HG03558 (cell line): Measurements from ENCODE around the gene CFL2.
"Not testable (repeated sequence)": the region's sequence is repeated elsewhere in the genome, so short reads cannot be mapped to it uniquely, and the experiment has no call there.

Experiments
- ATAC-seq: cut with Tn5 transposase; IDR thresholded peaks from one replicate; pipeline ENCODE4 v1.9.1; 2021; ENCODE audit warnings: moderate number of reproducible peaks; ENCODE audit not compliant: unreplicated experiment; ENCODE audit errors: extremely low read depth

The CFL2 gene

DNA sequence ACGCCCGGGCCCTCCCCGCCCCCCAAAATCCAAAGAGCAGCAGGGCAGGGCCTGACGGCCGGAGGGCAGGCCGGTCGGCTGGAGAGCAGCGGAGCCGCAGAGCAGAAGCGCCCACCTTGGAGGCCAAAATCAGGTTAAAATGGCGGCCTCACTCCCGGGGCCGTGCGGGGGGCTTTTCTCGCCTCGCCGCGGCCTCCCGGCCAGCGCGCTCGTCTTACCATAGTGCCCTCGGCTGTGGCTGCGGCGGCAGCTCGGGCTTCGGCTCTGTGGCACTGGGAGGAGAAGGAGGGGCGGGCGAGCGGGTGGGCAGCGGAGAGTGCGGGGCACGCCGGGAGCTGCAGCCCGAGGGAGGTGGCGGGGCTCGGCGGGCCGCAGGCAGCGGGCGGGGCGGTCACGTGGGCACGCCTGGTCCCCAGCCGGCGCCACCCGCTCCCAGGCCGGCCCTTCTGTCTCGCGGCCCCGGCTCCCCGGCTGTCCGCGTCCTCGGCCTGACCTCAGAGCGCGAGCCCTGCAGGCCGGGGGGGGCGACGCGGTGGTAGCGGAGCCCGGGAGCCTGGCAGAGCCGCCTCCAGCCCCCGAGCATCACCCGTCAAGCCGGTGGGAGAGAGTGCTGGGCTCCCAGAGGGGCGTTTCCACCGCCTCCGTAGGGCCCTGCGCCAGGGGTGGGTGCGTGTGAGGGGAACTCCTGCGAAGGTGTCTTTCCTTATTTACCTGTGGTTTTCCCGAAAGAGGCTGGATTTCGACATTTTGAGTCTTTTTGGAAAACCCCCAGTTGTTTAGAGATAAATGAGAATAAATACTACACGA, at the start of gene CFL2:
TSS of gene CFL2 (minus strand) at position 274 of the 807 bp plus-strand sequence. CDS start at position 221, 53 bp downstream.
- ATAC-seq = peak; percentile 52

DNA sequence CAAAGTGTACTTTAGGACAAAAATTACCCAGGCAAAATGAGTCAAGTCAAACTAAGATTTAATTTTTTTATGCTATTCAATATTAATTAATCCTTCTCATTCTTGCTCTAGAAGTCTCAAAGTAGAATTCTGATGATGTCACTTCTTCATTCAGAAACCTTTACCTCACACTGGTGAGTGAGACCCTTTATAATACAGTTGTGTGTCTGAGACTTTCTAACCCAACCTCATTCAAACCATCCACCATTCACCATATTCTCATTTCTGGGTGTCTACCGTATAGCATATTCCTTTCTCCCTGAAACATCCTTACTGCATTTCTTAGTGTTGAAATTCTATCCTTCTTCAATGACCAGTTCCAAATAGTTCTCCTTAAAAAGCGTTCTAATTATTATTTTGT, 40.8 kb upstream of the CFL2 start:
- ATAC-seq = no peak

DNA sequence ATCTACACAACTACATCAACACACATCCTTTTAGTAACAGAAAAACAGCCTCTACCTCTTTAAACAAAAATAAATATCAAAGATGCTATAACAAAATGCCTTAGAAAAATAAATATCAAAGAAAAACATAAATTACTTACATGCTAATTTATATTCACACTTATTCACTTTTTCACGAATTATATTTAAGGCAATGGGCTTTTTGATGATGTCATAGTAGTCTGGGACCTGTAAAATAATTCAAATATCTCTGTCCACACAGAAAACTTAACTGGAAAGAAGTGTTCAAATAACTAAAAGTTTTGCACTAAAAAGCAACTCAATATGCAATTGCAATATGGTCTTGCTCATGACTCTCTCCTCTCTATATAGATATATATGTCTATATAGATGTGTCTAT, 40.3 kb upstream of the CFL2 start:
- no peak for ATAC-seq

DNA sequence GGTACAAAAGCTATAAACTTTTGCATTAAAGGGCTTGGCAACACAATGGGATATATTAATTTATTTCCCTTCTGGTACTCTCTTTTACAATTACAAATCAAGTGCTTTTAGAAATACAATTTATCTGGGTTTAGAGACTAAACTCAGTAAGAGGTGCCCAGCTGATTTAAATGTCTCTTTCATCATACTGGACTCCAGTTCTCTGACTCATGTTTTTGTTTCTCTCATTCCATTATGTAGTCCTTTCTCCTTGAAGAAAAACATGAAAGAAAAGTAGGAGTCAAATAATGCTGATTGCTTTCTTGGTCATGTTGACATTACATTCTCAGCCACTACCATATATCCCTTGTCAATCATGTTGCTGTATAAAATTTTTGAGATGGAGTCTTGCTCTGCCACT, 36.3 kb upstream of the CFL2 start:
- ATAC-seq = no peak

GRCh38 chr14:34750233-34750632, 35.8 kb upstream of the CFL2 start:
- ATAC-seq = no peak

DNA sequence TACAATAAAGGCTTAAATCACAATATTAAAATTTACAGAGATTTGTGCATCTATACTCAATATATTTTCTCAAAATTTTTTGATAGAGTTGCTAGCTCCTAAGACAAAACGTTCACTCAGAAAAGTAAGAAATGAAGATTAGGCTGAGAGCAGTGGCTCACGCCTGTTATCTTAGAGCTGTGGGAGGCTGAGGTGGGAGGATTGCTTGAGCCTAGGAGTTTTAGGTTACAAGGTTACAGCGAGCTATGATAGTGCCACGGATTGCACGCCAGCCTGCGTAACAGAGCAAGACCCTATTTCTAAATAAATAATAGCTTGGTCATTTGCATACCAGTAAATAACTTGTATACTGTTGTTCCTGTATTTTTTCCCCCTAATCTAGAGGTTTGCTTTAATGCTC, 35.0 kb upstream of the CFL2 start:
- ATAC-seq = no peak

DNA sequence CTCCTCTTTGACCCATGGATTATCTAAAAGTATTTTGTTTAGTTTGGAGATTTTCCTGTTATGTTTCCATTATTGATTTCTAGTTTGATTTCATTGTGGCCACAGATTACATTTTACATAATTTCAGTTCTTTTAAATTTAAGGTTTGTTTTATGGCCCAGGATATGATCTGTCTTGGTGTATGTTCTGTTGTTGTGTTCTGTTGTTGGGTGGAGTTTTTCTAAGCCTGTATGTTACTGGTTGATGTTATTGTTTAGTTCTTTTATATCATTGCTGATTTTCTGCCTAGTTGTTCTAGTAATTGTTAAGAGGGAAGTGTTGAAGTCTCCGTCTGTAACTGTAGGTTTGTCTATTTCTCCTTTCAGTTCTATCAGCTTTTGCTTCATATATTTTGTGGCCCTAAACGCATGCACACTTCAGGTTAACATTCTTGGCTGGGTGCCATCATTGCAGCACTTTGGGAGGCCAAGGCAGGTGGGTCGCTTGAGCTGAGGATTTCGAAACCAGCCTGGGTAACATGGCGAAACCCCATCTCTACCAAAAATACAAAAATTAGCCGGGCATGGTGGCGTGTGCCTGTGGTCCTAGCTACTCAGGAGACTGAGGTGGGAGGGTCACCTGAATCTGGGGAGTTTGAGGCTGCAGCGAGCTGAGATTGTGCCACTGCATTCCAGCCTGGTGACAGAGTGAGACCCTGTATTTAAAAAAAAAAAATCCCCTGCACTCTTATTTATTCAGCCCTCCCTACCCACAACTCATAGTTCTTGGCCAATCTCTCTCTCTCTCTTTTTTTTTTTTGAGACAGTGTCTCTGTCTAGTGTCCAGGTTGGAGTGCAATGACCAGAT, 28.1 kb upstream of the CFL2 start:
- no peak for ATAC-seq

DNA sequence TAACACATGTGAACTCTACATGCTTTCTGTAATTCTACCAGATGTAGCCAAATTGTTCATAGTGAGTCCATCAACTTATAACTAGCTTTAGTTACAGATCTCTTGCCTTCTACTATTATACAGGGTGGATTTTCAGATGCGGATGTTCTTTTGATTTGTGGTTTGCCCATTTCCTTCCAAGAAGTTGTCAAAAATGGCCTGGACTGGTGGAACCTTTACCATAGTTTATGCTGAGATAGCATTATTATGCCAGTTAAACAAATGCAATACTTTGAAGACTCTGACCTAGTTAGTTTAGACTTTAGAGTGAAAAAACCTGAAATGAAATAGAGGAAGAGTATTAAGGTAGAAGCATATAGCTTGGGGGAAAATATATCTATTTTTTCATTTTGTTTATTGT, 27.4 kb upstream of the CFL2 start:
- no peak for ATAC-seq

DNA sequence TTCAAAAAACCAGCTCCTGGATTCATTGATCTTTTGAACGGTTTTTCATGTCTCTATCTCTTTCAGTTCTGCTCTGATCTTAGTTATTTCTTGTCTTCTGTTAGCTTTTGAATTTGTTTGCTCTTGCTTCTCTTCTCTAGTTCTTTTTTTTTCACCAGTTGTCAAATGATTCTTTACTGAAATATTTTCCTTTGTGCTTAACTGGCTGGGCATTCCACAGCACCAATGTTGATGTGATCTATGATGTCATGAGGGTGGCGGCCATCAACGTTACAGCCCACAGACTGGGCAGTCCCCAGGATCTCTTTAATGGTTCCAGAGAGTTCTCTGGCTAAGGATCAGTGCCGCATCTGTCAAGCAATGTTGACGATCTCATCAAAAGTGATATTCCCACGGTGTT, 25.7 kb upstream of the CFL2 start:
- ATAC-seq = not testable (repeated sequence)

GRCh38 chr14:34737079-34737478, 22.7 kb upstream of the CFL2 start:
- ATAC-seq = not testable (repeated sequence)

DNA sequence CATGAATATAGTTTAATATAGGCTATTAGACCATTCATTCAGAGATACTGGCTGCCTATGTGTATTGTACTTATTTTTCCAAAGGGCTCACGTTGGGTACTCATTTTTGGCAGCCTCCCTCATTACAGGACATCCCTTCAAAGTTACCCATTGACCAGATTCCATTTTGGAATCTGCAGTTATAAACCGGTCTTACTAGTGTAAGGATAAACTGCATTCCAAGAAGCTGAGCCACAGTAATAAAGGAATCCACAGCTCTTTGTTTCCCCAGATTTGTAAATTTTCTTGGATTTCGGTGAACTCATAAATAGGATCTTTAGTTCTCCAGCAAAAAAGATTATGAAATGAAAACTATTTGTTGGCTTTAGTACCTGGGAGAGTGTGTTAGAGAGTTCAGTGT, 18.9 kb upstream of the CFL2 start:
- no peak for ATAC-seq

GRCh38 chr14:34732802-34733201, 18.4 kb upstream of the CFL2 start:
- no peak for ATAC-seq

DNA sequence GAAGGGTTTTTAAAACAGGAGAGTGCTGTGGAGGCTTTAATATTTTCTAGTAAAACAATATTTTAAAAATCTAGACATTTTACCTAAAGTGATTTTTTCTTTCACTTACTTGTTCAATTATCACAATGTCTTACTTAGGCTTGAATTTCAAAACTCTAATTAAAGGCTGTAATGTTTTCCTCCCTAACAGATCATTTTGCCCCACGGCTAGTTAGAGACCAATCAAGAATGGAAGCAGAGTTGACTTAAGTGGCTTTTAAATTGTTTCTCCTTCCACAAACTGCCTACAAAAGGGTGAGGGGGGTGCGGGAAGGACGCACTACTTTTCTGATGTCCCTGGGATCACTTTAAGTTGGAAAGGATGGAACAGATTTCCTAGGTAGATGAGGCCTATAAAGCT, 9.5 kb upstream of the CFL2 start:
- ATAC-seq = no peak

- no peak for ATAC-seq
These were observed 8.5 kb upstream of the CFL2 start for GRCh38 chr14:34722723-34723545.

DNA sequence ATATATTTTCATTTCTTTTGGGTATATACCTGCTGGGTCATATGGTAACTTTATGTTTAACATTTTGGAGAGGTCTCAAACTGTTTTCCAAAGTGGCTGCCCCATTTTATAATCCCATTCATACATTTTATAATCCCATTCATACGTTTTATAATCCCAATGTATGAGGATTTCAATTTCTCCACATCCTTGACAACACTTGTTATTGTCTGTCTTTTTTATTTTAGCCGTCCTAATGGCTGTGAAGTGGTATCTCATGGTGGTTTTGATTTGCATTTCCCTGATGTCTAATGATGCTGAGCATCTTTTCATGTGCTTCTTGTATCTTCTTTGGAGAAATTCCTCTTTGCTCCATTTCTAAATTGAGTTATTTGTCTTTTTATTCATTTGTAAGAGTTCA, 6.7 kb upstream of the CFL2 start:
- no peak for ATAC-seq

GRCh38 chr14:34718750-34719304, 4.4 kb upstream of the CFL2 start:
- no peak for ATAC-seq

GRCh38 chr14:34715127-34715863, 902 bp upstream of the CFL2 start:
- no peak for ATAC-seq

GRCh38 chr14:34713681-34714319, 593 bp downstream of the CFL2 start:
- ATAC-seq = no peak

DNA sequence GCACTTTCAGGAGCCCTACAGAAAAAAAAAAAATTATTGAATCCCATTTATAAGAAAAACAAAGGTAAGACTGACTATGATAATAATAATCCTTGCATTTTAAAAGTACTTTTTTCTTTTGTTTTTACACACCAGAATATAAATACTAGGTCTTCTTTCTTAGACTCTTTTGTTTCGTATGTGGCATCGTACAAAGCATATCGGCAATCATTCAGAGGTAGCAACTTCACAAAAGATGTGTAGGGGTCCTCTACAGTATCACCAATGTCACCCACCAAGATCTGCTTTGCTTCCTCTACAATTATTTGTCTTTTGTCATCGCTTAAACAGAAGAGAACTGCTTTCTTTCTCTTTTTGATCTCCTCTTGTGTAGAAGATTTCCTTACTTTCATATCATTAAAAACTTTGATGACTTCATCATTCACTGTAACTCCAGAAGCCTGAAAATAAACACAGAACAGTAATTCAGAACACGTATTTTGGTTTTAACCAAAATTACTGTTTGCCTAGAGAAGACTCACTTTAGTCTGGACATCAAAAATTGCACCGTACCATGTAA, 1.2 kb downstream of the CFL2 start:
- ATAC-seq = no peak
